Loucy (cell line): ENCODE data around the gene ALX3.

Experiments used
- H2AFZ ChIP-seq: fragments of 200-600 bp; sonication (generic); 2 replicates; pipeline ENCODE4 v1.6.0; 2016; ENCODE audit warnings: antibody characterized with exemption, mild to moderate bottlenecking, low read length, moderate library complexity
- H3F3A ChIP-seq: fragments of 200-600 bp; 2 replicates; pipeline ENCODE4 v1.6.0; 2016; ENCODE audit warnings: antibody characterized with exemption, low read depth, mild to moderate bottlenecking
- H3K27me3 ChIP-seq: fragments of 200-600 bp; sonication (generic); 2 replicates; pipeline ENCODE4 v1.6.1; 2014; ENCODE audit warnings: low read length, mild to moderate bottlenecking; ENCODE audit not compliant: insufficient read depth, poor library complexity, severe bottlenecking
- H3K36me3 ChIP-seq: fragments of 200-600 bp; sonication (generic); 2 replicates; pipeline ENCODE4 v1.6.1; 2016; ENCODE audit warnings: low read length; ENCODE audit not compliant: insufficient read depth
- H3K4me1 ChIP-seq: fragments of 200-600 bp; sonication (generic); 2 replicates; pipeline ENCODE4 v1.5.1; 2014; ENCODE audit warnings: low read length, mild to moderate bottlenecking; ENCODE audit not compliant: insufficient read depth, poor library complexity, severe bottlenecking
- H3K4me2 ChIP-seq: fragments of 200-600 bp; sonication (generic); 2 replicates; pipeline ENCODE4 v1.6.0; 2014; ENCODE audit warnings: antibody characterized with exemption, low read length, low read depth, mild to moderate bottlenecking; ENCODE audit not compliant: poor library complexity, severe bottlenecking
- H3K4me3 ChIP-seq: fragments of 200-600 bp; sonication (generic); 2 replicates; pipeline ENCODE4 v1.5.1; 2014; ENCODE audit warnings: low read length, mild to moderate bottlenecking, mixed read lengths; ENCODE audit not compliant: poor library complexity, severe bottlenecking
- H3K79me2 ChIP-seq: fragments of 200-600 bp; sonication (generic); 2 replicates; pipeline ENCODE4 v1.6.1; 2014; ENCODE audit warnings: low read length; ENCODE audit not compliant: insufficient read depth
- H3K9ac ChIP-seq: fragments of 200-600 bp; sonication (generic); 2 replicates; pipeline ENCODE4 v1.6.0; 2014; ENCODE audit warnings: mild to moderate bottlenecking, low read depth, low read length, moderate library complexity; ENCODE audit not compliant: poor library complexity, severe bottlenecking
- H3K9me2 ChIP-seq: fragments of 200-600 bp; sonication (generic); replicated peaks from 2 replicates; pipeline ENCODE4 v1.6.1; 2016; ENCODE audit warnings: low read depth, low read length, mixed read lengths
- H3K9me3 ChIP-seq: fragments of 200-600 bp; sonication (generic); 2 replicates; pipeline ENCODE4 v1.6.1; 2014; ENCODE audit warnings: mild to moderate bottlenecking, antibody characterized with exemption, low read length, low read depth; ENCODE audit not compliant: insufficient read depth
- H4K20me1 ChIP-seq: fragments of 200-600 bp; sonication (generic); 2 replicates; pipeline ENCODE4 v1.6.0; 2014; ENCODE audit warnings: antibody characterized with exemption, low read length, mild to moderate bottlenecking; ENCODE audit not compliant: insufficient read depth, poor library complexity, severe bottlenecking
- EZH2phosphoT487 ChIP-seq: fragments of 200-600 bp; IDR thresholded peaks from 2 replicates; pipeline ENCODE4 v1.6.1; 2018; ENCODE audit warnings: antibody characterized with exemption, mild to moderate bottlenecking, moderate library complexity, borderline replicate concordance
- TF ChIP-seq, protein P1 (sequence below): fragments of 200-600 bp; sonication (generic); conservative IDR thresholded peaks from 2 replicates; pipeline ENCODE4 v1.5.1; 2014; ENCODE audit warnings: mild to moderate bottlenecking, antibody characterized with exemption, low read length

ALX3 gene

DNA sequence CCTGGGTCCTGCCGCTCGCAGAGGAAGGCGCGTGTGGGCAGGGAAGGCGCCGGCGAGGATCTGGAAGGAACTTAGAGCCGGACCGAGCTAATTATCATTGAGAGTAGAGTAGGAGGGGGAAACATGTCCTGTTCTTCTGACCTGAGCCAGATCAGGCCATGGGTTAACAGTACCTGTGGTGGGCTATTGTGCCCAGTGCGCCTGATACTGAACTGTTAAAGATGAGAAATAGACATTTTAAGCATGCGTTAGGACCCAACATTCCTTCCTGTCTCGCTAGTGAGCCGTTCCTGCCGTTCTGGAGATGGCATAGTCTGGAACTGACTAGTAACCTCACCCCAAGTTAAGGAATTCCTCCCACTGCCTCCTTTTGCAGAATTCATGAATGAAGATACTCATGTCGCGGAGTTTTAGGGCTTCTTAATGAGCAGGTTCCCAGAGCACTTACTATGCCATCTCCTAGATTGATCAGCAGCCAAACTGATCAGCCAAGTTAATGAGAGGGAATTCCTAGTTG, 35.2 kb downstream of the ALX3 start:
- H3K27me3 ChIP-seq = no peaks in the 10 kb centered on the region
- no peak for TF ChIP-seq EZH2phosphoT487
- TF ChIP-seq, protein P1, sequence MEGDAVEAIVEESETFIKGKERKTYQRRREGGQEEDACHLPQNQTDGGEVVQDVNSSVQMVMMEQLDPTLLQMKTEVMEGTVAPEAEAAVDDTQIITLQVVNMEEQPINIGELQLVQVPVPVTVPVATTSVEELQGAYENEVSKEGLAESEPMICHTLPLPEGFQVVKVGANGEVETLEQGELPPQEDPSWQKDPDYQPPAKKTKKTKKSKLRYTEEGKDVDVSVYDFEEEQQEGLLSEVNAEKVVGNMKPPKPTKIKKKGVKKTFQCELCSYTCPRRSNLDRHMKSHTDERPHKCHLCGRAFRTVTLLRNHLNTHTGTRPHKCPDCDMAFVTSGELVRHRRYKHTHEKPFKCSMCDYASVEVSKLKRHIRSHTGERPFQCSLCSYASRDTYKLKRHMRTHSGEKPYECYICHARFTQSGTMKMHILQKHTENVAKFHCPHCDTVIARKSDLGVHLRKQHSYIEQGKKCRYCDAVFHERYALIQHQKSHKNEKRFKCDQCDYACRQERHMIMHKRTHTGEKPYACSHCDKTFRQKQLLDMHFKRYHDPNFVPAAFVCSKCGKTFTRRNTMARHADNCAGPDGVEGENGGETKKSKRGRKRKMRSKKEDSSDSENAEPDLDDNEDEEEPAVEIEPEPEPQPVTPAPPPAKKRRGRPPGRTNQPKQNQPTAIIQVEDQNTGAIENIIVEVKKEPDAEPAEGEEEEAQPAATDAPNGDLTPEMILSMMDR = no peak
- H3K4me2 ChIP-seq = peak overlapping the region; percentile 100
- peak overlapping the region; percentile 86 for H3K9ac ChIP-seq
- H4K20me1 ChIP-seq = peaks cover 13% of the 10 kb centered on the region
- peaks cover 31% of the 10 kb centered on the region for H3K79me2 ChIP-seq
- H3K4me3 ChIP-seq = peak overlapping the region; percentile 84
- peaks cover 30% of the 10 kb centered on the region for H3K4me1 ChIP-seq
- no peaks in the 10 kb centered on the region for H3F3A ChIP-seq
- peak overlapping the region; percentile 82 for H2AFZ ChIP-seq
- no peaks in the 10 kb centered on the region for H3K9me3 ChIP-seq
- H3K36me3 ChIP-seq = peaks cover 22% of the 10 kb centered on the region; the same call in 1 of the 2 replicates
- H3K9me2 ChIP-seq = no peaks in the 10 kb centered on the region

DNA sequence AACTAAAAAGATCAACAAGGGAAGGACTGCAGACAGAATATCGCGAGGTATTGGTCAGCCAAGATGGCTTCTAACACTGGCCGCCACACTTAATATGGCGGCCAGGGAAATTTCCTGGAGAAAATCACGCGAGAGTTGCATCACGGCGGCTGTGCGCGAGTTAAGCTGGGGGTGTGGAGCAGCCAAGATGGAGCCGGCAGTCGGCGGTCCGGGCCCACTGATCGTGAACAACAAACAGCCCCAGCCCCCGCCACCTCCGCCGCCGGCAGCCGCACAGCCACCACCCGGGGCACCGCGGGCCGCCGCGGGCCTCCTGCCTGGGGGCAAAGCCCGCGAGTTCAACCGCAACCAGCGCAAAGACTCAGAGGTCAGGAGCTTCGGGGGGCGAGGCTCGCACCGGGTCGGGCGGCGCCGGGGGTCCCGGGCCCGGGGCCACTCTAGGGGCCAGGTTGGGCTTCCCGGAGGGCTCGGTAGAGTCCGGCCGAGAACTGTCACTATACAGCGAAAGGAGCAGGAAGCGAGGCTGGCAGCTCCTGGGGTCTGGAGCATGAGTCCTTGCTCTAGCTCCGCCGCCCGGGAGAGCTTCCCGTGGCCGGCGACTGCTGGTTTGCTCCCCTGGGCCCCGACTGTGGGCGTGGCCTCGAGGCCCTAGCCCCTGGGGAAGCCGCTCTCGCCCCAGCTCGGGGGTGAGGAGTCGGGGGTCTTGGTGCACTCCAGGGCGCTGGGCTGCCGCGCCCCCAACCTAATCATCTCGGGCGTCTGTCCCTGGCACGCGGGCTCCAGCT, 35.8 kb downstream of the ALX3 start, which contains the start of gene STRIP1:
STRIP1 (plus strand) TSS at position 174 of the 785 bp plus-strand sequence; CDS start at position 188, 14 bp downstream.
- Histone ChIP-seq H3K4me1 (peaks cover 30% of the 10 kb centered on the region), H3K36me3 (peaks cover 16% of the 10 kb centered on the region; the same call in 1 of the 2 replicates), H3K4me3 (peak within 1 kb of the TSS; percentile 84), H3K27me3 (no peaks in the 10 kb centered on the region), H2AFZ (peak within 1 kb of the TSS; percentile 86), H3K79me2 (peaks cover 31% of the 10 kb centered on the region), H3K4me2 (peak within 1 kb of the TSS; percentile 100), H3F3A (no peaks in the 10 kb centered on the region), H3K9ac (peak within 1 kb of the TSS; percentile 86), H3K9me2 (no peaks in the 10 kb centered on the region), H4K20me1 (peaks cover 13% of the 10 kb centered on the region), H3K9me3 (no peaks in the 10 kb centered on the region)
- no peak for TF ChIP-seq EZH2phosphoT487
- TF ChIP-seq, protein P1 = no peak

DNA sequence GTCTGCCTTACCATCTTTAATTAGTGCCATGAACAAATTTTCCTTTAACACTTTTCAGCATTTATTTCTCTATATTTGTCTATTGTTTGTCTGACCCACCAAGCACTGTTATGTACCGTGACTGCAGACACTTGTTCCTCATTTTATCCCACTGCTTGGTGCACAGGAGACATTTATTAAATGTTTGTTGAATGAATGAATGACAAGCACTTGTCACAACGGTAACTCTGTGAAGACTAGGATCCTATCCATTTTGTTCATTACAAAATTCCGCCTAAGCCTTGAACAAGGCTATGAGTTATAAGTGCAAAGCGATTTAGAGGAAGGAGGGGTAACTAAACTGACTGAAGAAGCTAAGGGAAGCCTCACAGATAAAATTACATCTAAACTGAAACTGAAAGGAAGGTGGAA, 36.4 kb downstream of the ALX3 start:
- Histone ChIP-seq H3K4me2 (peak overlapping the region; percentile 92), H3K9me2 (no peaks in the 10 kb centered on the region), H3K4me1 (peaks cover 30% of the 10 kb centered on the region), H3K9ac (peak overlapping the region; percentile 86), H3K36me3 (peaks cover 10% of the 10 kb centered on the region; the same call in 1 of the 2 replicates), H3F3A (no peaks in the 10 kb centered on the region), H2AFZ (peak overlapping the region; percentile 86), H3K9me3 (no peaks in the 10 kb centered on the region), H3K4me3 (peak overlapping the region; percentile 84), H3K79me2 (peaks cover 31% of the 10 kb centered on the region), H4K20me1 (peaks cover 13% of the 10 kb centered on the region), H3K27me3 (no peaks in the 10 kb centered on the region)
- TF ChIP-seq, protein P1 = no peak
- TF ChIP-seq EZH2phosphoT487 = no peak
